IMR-90 (cell line): Measurements from ENCODE around the gene IL18. TPM values are rescaled to one million over a fixed set of nuclear protein-coding genes. Genes with fewer than 3 reads are reported as not detected.

Source experiments
- ATAC-seq: fragments of 200-7000 bp; cut with Tn5 transposase; 2 replicates; pipeline ENCODE4 v1.9.1; 2020; ENCODE audit warnings: low read depth, mild to moderate bottlenecking, moderate library complexity
- BruUV-seq: library from RNA; stranded (reverse); fragments of 400-500 nt; replicated peaks from 2 replicates; lab custom pipeline; 2021; lab: Mats Ljungman, UMichigan
- CTCF ChIA-PET: fragments of 300-600 bp; formaldehyde crosslinking; extraction: SDS; loops from one replicate; lab custom pipeline; 2021; ENCODE audit warnings: antibody characterized with exemption; lab: Yijun Ruan, JAX
- POLR2A ChIA-PET: fragments of 300-600 bp; sonication (Branson Sonifier 250); formaldehyde crosslinking; loops from one replicate; lab custom pipeline; 2022; ENCODE audit warnings: antibody characterized with exemption; ENCODE audit not compliant: unreplicated experiment; lab: Charles Lee
- DNase-seq: peaks from one replicate; pipeline ENCODE4 v3.0.0; 2013
- H2AFZ ChIP-seq: replicated peaks from 2 replicates; pipeline ENCODE3; 2013; ENCODE audit warnings: low read length, mild to moderate bottlenecking; ENCODE audit not compliant: poor library complexity
- H2AK5ac ChIP-seq: 2 replicates; pipeline ENCODE4 v1.6.1; 2013; ENCODE audit warnings: low read depth, low read length, inconsistent platforms
- H2AK9ac ChIP-seq: replicated peaks from 2 replicates; pipeline ENCODE3; 2013; ENCODE audit warnings: mild to moderate bottlenecking, low read depth, low read length, moderate library complexity; ENCODE audit not compliant: poor library complexity
- H2BK120ac ChIP-seq: 2 replicates; pipeline ENCODE4 v1.6.1; 2013; ENCODE audit warnings: low read depth, low read length, inconsistent platforms
- H2BK15ac ChIP-seq: 3 replicates; pipeline ENCODE4 v1.6.1; 2013; ENCODE audit warnings: low read depth, low read length, inconsistent platforms
- H2BK20ac ChIP-seq: 2 replicates; pipeline ENCODE4 v1.6.1; 2013; ENCODE audit warnings: low read depth, mild to moderate bottlenecking, inconsistent platforms, low read length, moderate library complexity
- H2BK5ac ChIP-seq: 2 replicates; pipeline ENCODE4 v1.6.1; 2013; ENCODE audit warnings: mild to moderate bottlenecking, low read depth, low read length, inconsistent platforms; ENCODE audit not compliant: poor library complexity, severe bottlenecking
- H3K14ac ChIP-seq: replicated peaks from 2 replicates; pipeline ENCODE4 v1.6.1; 2013; ENCODE audit warnings: low read depth, low read length, inconsistent platforms
- H3K18ac ChIP-seq: 2 replicates; pipeline ENCODE4 v1.6.1; 2013; ENCODE audit warnings: low read depth, low read length, control low read depth
- H3K23ac ChIP-seq: 2 replicates; pipeline ENCODE4 v1.6.1; 2013; ENCODE audit warnings: low read depth, low read length, inconsistent platforms
- H3K27ac ChIP-seq: 2 replicates; pipeline ENCODE4 v1.5.1; 2013; ENCODE audit warnings: mild to moderate bottlenecking, control low read depth, low read length; ENCODE audit not compliant: insufficient read depth
- H3K27me3 ChIP-seq: 2 replicates; pipeline ENCODE4 v1.6.1; 2013; ENCODE audit warnings: low read length; ENCODE audit not compliant: control insufficient read depth, insufficient read depth
- H3K36me3 ChIP-seq: 2 replicates; pipeline ENCODE4 v1.6.1; 2013; ENCODE audit warnings: low read length, mixed read lengths; ENCODE audit not compliant: control insufficient read depth, insufficient read depth
- H3K4ac ChIP-seq: 2 replicates; pipeline ENCODE4 v1.6.1; 2013; ENCODE audit warnings: low read depth, low read length, inconsistent platforms
- H3K4me1 ChIP-seq: 2 replicates; pipeline ENCODE4 v1.6.1; 2013; ENCODE audit warnings: low read length, mixed read lengths; ENCODE audit not compliant: control insufficient read depth, insufficient read depth
- H3K4me2 ChIP-seq: 2 replicates; pipeline ENCODE4 v1.6.1; 2013; ENCODE audit warnings: low read depth, mild to moderate bottlenecking, control low read depth, low read length, moderate library complexity
- H3K4me3 ChIP-seq: 2 replicates; pipeline ENCODE4 v1.5.1; 2013; ENCODE audit warnings: low read depth, mild to moderate bottlenecking, control low read depth, low read length, moderate library complexity; ENCODE audit not compliant: insufficient read depth
- H3K56ac ChIP-seq: 2 replicates; pipeline ENCODE4 v1.6.1; 2013; ENCODE audit warnings: low read length, inconsistent platforms; ENCODE audit not compliant: insufficient read depth; ENCODE audit errors: extremely low read depth
- H3K79me1 ChIP-seq, 2 experiments: 2 replicates each; pipeline ENCODE4 v1.6.1; 2013; ENCODE audit warnings: low read length in 2 of 2, inconsistent platforms in 1 of 2, low read depth in 1 of 2
- H3K9ac ChIP-seq: 2 replicates; pipeline ENCODE4 v1.6.1; 2013; ENCODE audit warnings: low read depth, low read length, control low read depth
- H3K9me1 ChIP-seq: 2 replicates; pipeline ENCODE4 v1.6.1; 2013; ENCODE audit warnings: low read length, inconsistent platforms; ENCODE audit not compliant: insufficient read depth
- H3K9me3 ChIP-seq: 2 replicates; pipeline ENCODE4 v1.6.1; 2013; ENCODE audit warnings: low read length; ENCODE audit not compliant: control insufficient read depth, insufficient read depth
- H4K20me1 ChIP-seq: 2 replicates; pipeline ENCODE4 v1.6.1; 2013; ENCODE audit warnings: low read length, inconsistent platforms; ENCODE audit not compliant: insufficient read depth
- H4K5ac ChIP-seq: 2 replicates; pipeline ENCODE4 v1.6.1; 2013; ENCODE audit warnings: mild to moderate bottlenecking, low read depth, low read length, control low read depth
- H4K8ac ChIP-seq, 2 experiments: 2 replicates each; pipeline ENCODE4 v1.6.1; 2013; ENCODE audit warnings: low read depth in 2 of 2, low read length in 2 of 2, control low read depth in 1 of 2, inconsistent platforms in 1 of 2
- H4K91ac ChIP-seq: 2 replicates; pipeline ENCODE4 v1.6.1; 2013; ENCODE audit warnings: low read depth, low read length, inconsistent platforms; ENCODE audit not compliant: insufficient read depth
- RAD21 ChIP-seq: IDR thresholded peaks from 2 replicates; pipeline ENCODE4 v1.6.1; 2012; ENCODE audit warnings: low read length, improper control_type of control experiment
- dilution Hi-C: fragments of 300-500 bp; cut with HindIII; formaldehyde crosslinking; loops from one replicate; pipeline ENCODE4 v1.14.3; 2018; ENCODE audit warnings: low sequenced_read_pairs; ENCODE audit not compliant: unreplicated experiment
- in situ Hi-C: fragments of 300-500 bp; cut with MboI; formaldehyde crosslinking; loops from 3 replicates; pipeline ENCODE4 v1.14.3; 2019; ENCODE audit warnings: low sequenced_read_pairs, inconsistent platforms, mixed read lengths
- intact Hi-C: fragments of 100-400 bp; cut with micrococcal nuclease; formaldehyde crosslinking; loops from 2 replicates; pipeline ENCODE4 v1.10.0; 2022
- polyA plus RNA-seq, 3 experiments: library from polyadenylated mRNA; depleted of rRNA; stranded (reverse); fragments of >200 nt; gene quantifications; 2 replicates each; pipeline ENCODE4 v1.2.3, GENCODE V29; 2012; ENCODE audit warnings: low replicate concordance in 1 of 3
- total RNA-seq: library from RNA; depleted of rRNA; stranded (reverse); fragments of >200 nt; gene quantifications from 2 replicates; pipeline ENCODE4 v1.2.3, GENCODE V29; 2012

IL18 gene
- total and polyA plus RNA-seq, 2 of the 4 experiments (the other 2 are of a cell fraction): 0.54 to 0.96 TPM

- H4K20me1 ChIP-seq: no peaks in the 10 kb centered on the region
- no peaks in the 10 kb centered on the region for H3K9me1 ChIP-seq
- H3K4me1 ChIP-seq: peaks cover 2% of the 10 kb centered on the region; the same call in 1 of the 2 replicates
- no peak for DNase-seq
- intact Hi-C loops: loop anchor here (5.0 kb wide), 1 partner anchor 33 kb away; no protein-coding TSS in a partner anchor
- no peak overlapping the region for H2AFZ ChIP-seq
- H4K91ac ChIP-seq: no peak overlapping the region
- no peak overlapping the region for H3K14ac ChIP-seq
- no peak overlapping the region for H4K5ac ChIP-seq
- H3K23ac ChIP-seq: no peak overlapping the region
- no TSS peak for BruUV-seq
- peaks cover 3% of the 10 kb centered on the region; the same call in 1 of the 2 replicates for H3K27me3 ChIP-seq
- H3K9ac ChIP-seq: no peak overlapping the region
- H3K4me3 ChIP-seq: no peak overlapping the region
- dilution Hi-C loops: no loop called here
- CTCF ChIA-PET: no interaction called here
- no peak overlapping the region for H2AK5ac ChIP-seq
- no peak overlapping the region for H3K4me2 ChIP-seq
- no peak overlapping the region for H3K27ac ChIP-seq
- no peak overlapping the region for H2BK15ac ChIP-seq
- no peak overlapping the region for H2BK120ac ChIP-seq
- H3K56ac ChIP-seq: no peak overlapping the region
- no peak for TF ChIP-seq RAD21
- H2BK5ac ChIP-seq: no peak overlapping the region
- POLR2A ChIA-PET: no interaction called here
- no peak overlapping the region for H2BK20ac ChIP-seq
- H3K36me3 ChIP-seq: no peaks in the 10 kb centered on the region
- no peak overlapping the region for H3K4ac ChIP-seq
- no peak overlapping the region for H2AK9ac ChIP-seq
- H3K79me1 ChIP-seq: no peaks in the 10 kb centered on the region
- no peak overlapping the region for H4K8ac ChIP-seq
- in situ Hi-C loops: no loop called here
- no peaks in the 10 kb centered on the region for H3K9me3 ChIP-seq
- H3K18ac ChIP-seq: no peak overlapping the region
- no peak for ATAC-seq
These were observed 15.7 kb upstream of the IL18 start for GRCh38 chr11:112179601-112180000.
